K562 (cell line): ENCODE data around the gene EFNA1. TPM values are rescaled to one million over a fixed set of nuclear protein-coding genes. Genes with fewer than 3 reads are reported as not detected.

ENCODE experiments used
- ATAC-seq: fragments of 200-7000 bp; cut with Tn5 transposase; 3 replicates; pipeline ENCODE4 v1.9.1; 2020; ENCODE audit warnings: moderate library complexity
- Bru-seq: library from RNA; stranded (reverse); fragments of 400-500 nt; gene quantifications from one replicate; lab custom pipeline; 2021; lab: Mats Ljungman, UMichigan
- BruChase-seq, 2 experiments: library from RNA; stranded (reverse); fragments of 400-500 nt; gene quantifications; one replicate each; lab custom pipeline; 2021; lab: Mats Ljungman, UMichigan
- BruUV-seq: library from RNA; stranded (reverse); fragments of 400-500 nt; replicated peaks from 2 replicates; lab custom pipeline; 2021; lab: Mats Ljungman, UMichigan
- CTCF ChIA-PET: fragments of 300-600 bp; formaldehyde crosslinking; extraction: SDS; loops from one replicate; lab custom pipeline; 2021; ENCODE audit warnings: low intra/inter-chr PET ratio; lab: Yijun Ruan, JAX
- POLR2A ChIA-PET: fragments of 300-600, 350-650 bp; sonication (Branson Sonifier 250); formaldehyde crosslinking; extraction: SDS; loops from one replicate; lab custom pipeline; 2021; ENCODE audit warnings: antibody characterized with exemption, inconsistent platforms; lab: Yijun Ruan, JAX
- DNase-seq, 4 experiments: peaks; one replicate each; pipeline versions ENCODE4 v3.0.0 to v3.0.0-alpha.2; 2011 to 2018; ENCODE audit warnings: low spot score in 3 of 4, mixed read lengths in 3 of 4; ENCODE audit errors: extremely low read depth in 1 of 4
- FAIRE-seq: peaks from 2 replicates; lab custom pipeline; 2011; peaks lifted over from hg19 to GRCh38; lab: Jason Lieb, UNC
- H2AFZ ChIP-seq: 2 replicates; pipeline ENCODE4 v1.6.0; 2011; ENCODE audit warnings: low read depth, low read length, control low read depth, inconsistent platforms
- H3K27ac ChIP-seq: fragments of 200-600 bp; 3 replicates; pipeline ENCODE4 v1.8.0; 2011; ENCODE audit warnings: low read depth, mild to moderate bottlenecking, control low read depth, inconsistent platforms, low read length, moderate library complexity, mixed read lengths; ENCODE audit errors: extremely low read depth
- H3K27me3 ChIP-seq, 2 experiments: fragments of 300-600 bp in 1 of 2; 2 replicates in 1 of 2; 3 replicates in 1 of 2; pipeline versions ENCODE4 v1.6.0 to v1.8.0; 2011; ENCODE audit warnings: inconsistent platforms in 2 of 2, low read length in 2 of 2, mild to moderate bottlenecking in 1 of 2, mixed read lengths in 1 of 2, moderate library complexity in 1 of 2; ENCODE audit not compliant: control insufficient read depth in 2 of 2, insufficient read depth in 2 of 2
- H3K36me3 ChIP-seq: fragments of 300-600 bp; 3 replicates; pipeline ENCODE4 v1.8.0; 2011; ENCODE audit warnings: mild to moderate bottlenecking, low read length, inconsistent platforms; ENCODE audit not compliant: control insufficient read depth, insufficient read depth
- H3K4me1 ChIP-seq, 2 experiments: fragments of 200-600 bp in 1 of 2; replicated peaks in 1 of 2; 2 replicates in 1 of 2; 3 replicates in 1 of 2; pipeline versions ENCODE4 v1.5.1 to v1.8.0; 2011; ENCODE audit warnings: inconsistent platforms in 2 of 2, low read length in 2 of 2, mild to moderate bottlenecking in 1 of 2, mixed read lengths in 1 of 2, moderate library complexity in 1 of 2; ENCODE audit not compliant: control insufficient read depth in 2 of 2, insufficient read depth in 2 of 2
- H3K4me2 ChIP-seq: 2 replicates; pipeline ENCODE4 v1.6.1; 2011; ENCODE audit warnings: low read length, control low read depth, inconsistent platforms, mixed read lengths; ENCODE audit not compliant: insufficient read depth
- H3K4me3 ChIP-seq: fragments of 200-600 bp; sonication (generic), shearing (Covaris generic); 2 replicates; pipeline ENCODE4 v1.5.1; 2016; ENCODE audit warnings: control low read depth, inconsistent platforms
- H3K79me2 ChIP-seq: fragments of 200-600 bp; 3 replicates; pipeline ENCODE4 v1.8.0; 2011; ENCODE audit warnings: low read length, inconsistent platforms; ENCODE audit not compliant: control insufficient read depth, insufficient read depth
- H3K9ac ChIP-seq, 2 experiments: 2 replicates each; pipeline versions ENCODE4 v1.6.0 to v1.6.1; 2011; ENCODE audit warnings: low read depth in 2 of 2, low read length in 2 of 2, control low read depth in 1 of 2, inconsistent platforms in 1 of 2, mild to moderate bottlenecking in 1 of 2, mixed read lengths in 1 of 2; ENCODE audit not compliant: insufficient read depth in 1 of 2
- H3K9me1 ChIP-seq: one replicate; pipeline ENCODE4 v1.6.0; 2011; ENCODE audit warnings: inconsistent platforms, mild to moderate bottlenecking, low read length, moderate library complexity; ENCODE audit not compliant: control insufficient read depth, insufficient read depth
- H3K9me3 ChIP-seq: replicated peaks from 2 replicates; pipeline ENCODE4 v1.5.1; 2011; ENCODE audit warnings: low read depth, low read length, inconsistent platforms; ENCODE audit not compliant: control insufficient read depth, insufficient read depth
- H4K20me1 ChIP-seq: replicated peaks from 2 replicates; pipeline ENCODE4 v1.6.1; 2011; ENCODE audit warnings: low read length, inconsistent platforms, mixed read lengths; ENCODE audit not compliant: control insufficient read depth, insufficient read depth
- CEBPB ChIP-seq: fragments of 450-650 bp; IDR thresholded peaks from 2 replicates; pipeline ENCODE4 v1.6.1; 2016; ENCODE audit warnings: missing genetic modification characterization, missing compliant biosample characterization
- E2F6 ChIP-seq, 2 experiments: IDR thresholded peaks; 2 replicates each; pipeline ENCODE4 v1.6.1; 2011; ENCODE audit warnings: borderline replicate concordance in 1 of 2, control low read depth in 1 of 2, low read depth in 1 of 2, low read length in 1 of 2, mild to moderate bottlenecking in 1 of 2, mixed read lengths in 1 of 2, moderate library complexity in 1 of 2; ENCODE audit not compliant: insufficient read depth in 1 of 2, insufficient read length in 1 of 2, poor library complexity in 1 of 2, severe bottlenecking in 1 of 2; ENCODE audit errors: extremely low read depth in 1 of 2
- KLF10 ChIP-seq: fragments of 250-450 bp; sonication (Bioruptor Pico); IDR thresholded peaks from 2 replicates; pipeline ENCODE4 v1.6.1; 2021; ENCODE audit warnings: matching md5 sums
- MED1 ChIP-seq: sonication (generic); formaldehyde crosslinking; IDR thresholded peaks from 2 replicates; pipeline ENCODE4 v1.8.1; 2023; ENCODE audit warnings: missing genetic modification reagents, borderline replicate concordance
- NBN ChIP-seq: fragments of 450-650 bp; IDR thresholded peaks from 2 replicates; pipeline ENCODE4 v1.6.1; 2016; ENCODE audit warnings: low read depth, mild to moderate bottlenecking
- RB1 ChIP-seq: fragments of 450-650 bp; IDR thresholded peaks from 2 replicates; pipeline ENCODE4 v1.6.1; 2017; ENCODE audit warnings: low read depth, mild to moderate bottlenecking
- SMAD3 ChIP-seq: fragments of 450-650 bp; formaldehyde crosslinking; conservative IDR thresholded peaks from 2 replicates; pipeline ENCODE4 v1.4.0; 2020; ENCODE audit warnings: mild to moderate bottlenecking
- SMARCE1 ChIP-seq: fragments of 450-650 bp; IDR thresholded peaks from 2 replicates; pipeline ENCODE4 v1.7.1; 2016; ENCODE audit warnings: mild to moderate bottlenecking
- WGBS: fragments of 100-300 bp; shearing (Covaris generic); methylation state at CpG from one replicate; pipeline ENCODE4 v1.1.6; 2016; ENCODE audit warnings: low coverage, mixed read lengths; ENCODE audit not compliant: insufficient coverage; ENCODE audit errors: missing lambda C conversion rate; 5-methylcytosine and 5-hydroxymethylcytosine counted together
- in situ Hi-C: fragments of 300-500 bp; cut with MboI; formaldehyde crosslinking; loops from 4 replicates; pipeline ENCODE4 v1.15.0; 2018; ENCODE audit warnings: inconsistent platforms, mixed read lengths
- intact Hi-C: fragments of 100-400 bp; cut with micrococcal nuclease; formaldehyde crosslinking; loops from 2 replicates; pipeline ENCODE4 v1.14.2; 2022
- long read RNA-seq, 3 experiments: library from polyadenylated mRNA in 2 of 3; library from RNA in 1 of 3; unstranded in 2 of 3; stranded (forward) in 1 of 3; transcript quantifications; one replicate each; pipeline ENCODE4 v2.0.0, GENCODE V29; 2019 to 2022
- polyA minus RNA-seq, 3 experiments: library from RNA; depleted of rRNA, polyadenylated mRNA; stranded (reverse); fragments of >200 nt; gene quantifications; 2 replicates each; pipeline ENCODE4 v1.2.3, GENCODE V29; 2011
- polyA plus RNA-seq, 8 experiments: library from polyadenylated mRNA; depleted of rRNA in 4 of 8; stranded (reverse) in 5 of 8; unstranded in 3 of 8; fragments of >200 nt; fragmentation: Nextera tagmentation in 2 of 8; fragmentation: Illumina TruSeq in 1 of 8; extraction: Ambion mirVana in 2 of 8; extraction: Trizol in 1 of 8; gene quantifications; 2 replicates each; pipeline versions ENCODE4 v1.2.1 to v1.2.3, GENCODE V29; 2011 to 2014; ENCODE audit warnings: inconsistent platforms in 1 of 8, missing spikeins in 1 of 8
- total RNA-seq, 7 experiments: library from RNA; depleted of rRNA in 6 of 7; stranded (reverse); fragments of >200 nt in 6 of 7; fragmentation: Illumina TruSeq in 2 of 7; extraction: Trizol in 2 of 7; gene quantifications; 2 replicates each; pipeline versions ENCODE4 v1.2.1 to v1.2.3, GENCODE V29; 2011 to 2021; ENCODE audit warnings: low replicate concordance in 1 of 7
- TF ChIP-seq, protein P1 (sequence below): sonication (generic); formaldehyde crosslinking; IDR thresholded peaks from 2 replicates; pipeline ENCODE4 v1.8.0; 2023; ENCODE audit warnings: mild to moderate bottlenecking, missing genetic modification reagents

Gene EFNA1, protein sequence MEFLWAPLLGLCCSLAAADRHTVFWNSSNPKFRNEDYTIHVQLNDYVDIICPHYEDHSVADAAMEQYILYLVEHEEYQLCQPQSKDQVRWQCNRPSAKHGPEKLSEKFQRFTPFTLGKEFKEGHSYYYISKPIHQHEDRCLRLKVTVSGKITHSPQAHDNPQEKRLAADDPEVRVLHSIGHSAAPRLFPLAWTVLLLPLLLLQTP
- total RNA-seq (2011; cell fraction: chromatin; rRNA removed; ENCODE audit: low replicate concordance), result 5.1 and 11.1 TPM in 2 replicates
- total RNA-seq (2011; cell fraction: nucleolus; rRNA removed), result 14.3 and 14.5 TPM in 2 replicates
- 10.1 and 15.0 TPM in 2 replicates for total RNA-seq (2011; cell fraction: nucleoplasm; rRNA removed)
- total RNA-seq (2014; rRNA removed), result 2.5 and 2.6 TPM in 2 replicates
- 1.9 and 2.1 TPM in 2 replicates for total RNA-seq (2014; rRNA removed; fragmentation: Illumina TruSeq; extraction: Trizol)
- 3.3 and 3.7 TPM in 2 replicates for total RNA-seq (2015; rRNA removed; fragmentation: Illumina TruSeq; extraction: Trizol)
- 2.6 and 2.7 TPM in 2 replicates for total RNA-seq (2021)
- polyA plus RNA-seq (2011; rRNA removed), result 9.3 and 14.1 TPM in 2 replicates
- polyA plus RNA-seq (2011; cell fraction: cytosol; rRNA removed), result 12.2 and 13.8 TPM in 2 replicates
- polyA plus RNA-seq (2011; cell fraction: nucleus; rRNA removed), result 9.8 and 11.9 TPM in 2 replicates
- 3.3 and 4.8 TPM in 2 replicates for polyA plus RNA-seq (2012)
- polyA plus RNA-seq (2014; fragmentation: Illumina TruSeq; extraction: Trizol), result 3.0 and 3.5 TPM in 2 replicates
- 1 to 10 TPM; 3.7 TPM for polyA plus RNA-seq (2014; fragmentation: Nextera tagmentation; extraction: Ambion mirVana)
- polyA plus RNA-seq (2014; rRNA removed), result 2.8 and 5.3 TPM in 2 replicates
- polyA minus RNA-seq (2011; rRNA and poly(A)+ RNA removed), result 5.8 and 6.6 TPM in 2 replicates
- 8.0 and 16.9 TPM in 2 replicates for polyA minus RNA-seq (2011; cell fraction: cytosol; rRNA and poly(A)+ RNA removed)
- polyA minus RNA-seq (2011; cell fraction: nucleus; rRNA and poly(A)+ RNA removed), result 3.9 and 4.4 TPM in 2 replicates
- Bru-seq, nascent RNA, result percentile 52 among the genes with signal in this experiment
- percentile 43 among the genes with signal in this experiment for BruChase-seq, experiment 1, labeled RNA remaining after a 2-hour chase
- BruChase-seq, experiment 2, labeled RNA remaining after a 6-hour chase, result percentile 48 among the genes with signal in this experiment
- long read RNA-seq, experiment 1, transcript EFNA1-202 (5 exons, 1,926 nt), result major isoform, 5 of 6 reads
- long read RNA-seq, experiment 1, partial matches to known transcripts, result 1 of 6 reads
- long read RNA-seq, experiment 1, other reads (novel, unspliced or antisense), result 0 of 6 reads
- long read RNA-seq, experiment 2, partial matches to known transcripts, result 0 of 2 reads
- long read RNA-seq, experiment 2, other reads (novel, unspliced or antisense), result 0 of 2 reads
- long read RNA-seq, experiment 3, transcript EFNA1-202 (5 exons, 1,926 nt), result major isoform, 5 of 7 reads
- long read RNA-seq, experiment 3, partial matches to known transcripts, result 2 of 7 reads
- long read RNA-seq, experiment 3, other reads (novel, unspliced or antisense), result 0 of 7 reads

GRCh38 chr1:155127105-155127966 lies at the start of gene EFNA1:
TSS of gene EFNA1 (plus strand) at chr1:155127876. CDS start at chr1:155127978, 102 bp downstream.
- Histone ChIP-seq H3K27ac (peak within 1 kb of the TSS; percentile 34; the same call in 1 of the 3 replicates), H3K27me3 (no peaks in the 10 kb centered on the region), H3K79me2 (peaks cover 2% of the 10 kb centered on the region; the same call in 1 of the 3 replicates), H3K9me1 (no peaks in the 10 kb centered on the region), H2AFZ (peak within 1 kb of the TSS; percentile 91), H3K4me1 (peaks cover 40 to 57% of the 10 kb centered on the region in 2 experiments), H3K9ac (peak within 1 kb of the TSS; percentile 64 to 94), H3K9me3 (no peaks in the 10 kb centered on the region), H3K4me3 (peak within 1 kb of the TSS; percentile 40), H4K20me1 (no peaks in the 10 kb centered on the region), H3K36me3 (0 out of 3 replicates have a peak, but pooled peaks cover 5% of the 10 kb centered on the region), H3K4me2 (peak within 1 kb of the TSS; percentile 80)
- ChIA-PET POLR2A (interaction anchor here (1.5 kb wide), 1 partner anchor 10 kb away, joined by 5 read pairs; no protein-coding TSS in a partner anchor), CTCF (no interaction called here)
- FAIRE-seq, result peak; percentile 51
- ATAC-seq, result peak; percentile 86
- DNase-seq, result peak; percentile 65 to 78 (median 77)
- intact Hi-C loops, result no loop called here
- in situ Hi-C loops, result no loop called here
- 3% methylated on average over 50 of the region's 76 CpGs for whole genome bisulfite sequencing
- BruUV-seq, result no TSS peak
- no peak for TF ChIP-seq NBN
- no peak for TF ChIP-seq MED1 (CRISPR knock-in tag)
- peak; percentile 42 to 49 for TF ChIP-seq E2F6 (IDR thresholded peaks at IDR 0.05; ENCODE audit: borderline replicate concordance in 1 of 2, extremely low read depth in 1 of 2, insufficient read depth in 1 of 2, insufficient read length in 1 of 2, low read depth in 1 of 2, low read length in 1 of 2, poor library complexity in 1 of 2, severe bottlenecking in 1 of 2)
- TF ChIP-seq RB1, result peak; percentile 13; the same call in 1 of the 2 replicates
- TF ChIP-seq CEBPB, result peak; percentile 21; the same call in 1 of the 2 replicates
- TF ChIP-seq SMAD3 (CRISPR knock-in tag), result no peak
- peak; percentile 22; the same call in 1 of the 2 replicates for TF ChIP-seq SMARCE1
- TF ChIP-seq, protein P1, sequence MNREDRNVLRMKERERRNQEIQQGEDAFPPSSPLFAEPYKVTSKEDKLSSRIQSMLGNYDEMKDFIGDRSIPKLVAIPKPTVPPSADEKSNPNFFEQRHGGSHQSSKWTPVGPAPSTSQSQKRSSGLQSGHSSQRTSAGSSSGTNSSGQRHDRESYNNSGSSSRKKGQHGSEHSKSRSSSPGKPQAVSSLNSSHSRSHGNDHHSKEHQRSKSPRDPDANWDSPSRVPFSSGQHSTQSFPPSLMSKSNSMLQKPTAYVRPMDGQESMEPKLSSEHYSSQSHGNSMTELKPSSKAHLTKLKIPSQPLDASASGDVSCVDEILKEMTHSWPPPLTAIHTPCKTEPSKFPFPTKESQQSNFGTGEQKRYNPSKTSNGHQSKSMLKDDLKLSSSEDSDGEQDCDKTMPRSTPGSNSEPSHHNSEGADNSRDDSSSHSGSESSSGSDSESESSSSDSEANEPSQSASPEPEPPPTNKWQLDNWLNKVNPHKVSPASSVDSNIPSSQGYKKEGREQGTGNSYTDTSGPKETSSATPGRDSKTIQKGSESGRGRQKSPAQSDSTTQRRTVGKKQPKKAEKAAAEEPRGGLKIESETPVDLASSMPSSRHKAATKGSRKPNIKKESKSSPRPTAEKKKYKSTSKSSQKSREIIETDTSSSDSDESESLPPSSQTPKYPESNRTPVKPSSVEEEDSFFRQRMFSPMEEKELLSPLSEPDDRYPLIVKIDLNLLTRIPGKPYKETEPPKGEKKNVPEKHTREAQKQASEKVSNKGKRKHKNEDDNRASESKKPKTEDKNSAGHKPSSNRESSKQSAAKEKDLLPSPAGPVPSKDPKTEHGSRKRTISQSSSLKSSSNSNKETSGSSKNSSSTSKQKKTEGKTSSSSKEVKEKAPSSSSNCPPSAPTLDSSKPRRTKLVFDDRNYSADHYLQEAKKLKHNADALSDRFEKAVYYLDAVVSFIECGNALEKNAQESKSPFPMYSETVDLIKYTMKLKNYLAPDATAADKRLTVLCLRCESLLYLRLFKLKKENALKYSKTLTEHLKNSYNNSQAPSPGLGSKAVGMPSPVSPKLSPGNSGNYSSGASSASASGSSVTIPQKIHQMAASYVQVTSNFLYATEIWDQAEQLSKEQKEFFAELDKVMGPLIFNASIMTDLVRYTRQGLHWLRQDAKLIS (CRISPR knock-in tag), result no peak
- no peak for TF ChIP-seq KLF10 (CRISPR knock-in tag)
